GM19372 (cell line): ENCODE measurements around the gene ERAL1.
"Not testable (repeated sequence)": the region's sequence is repeated elsewhere in the genome, so short reads cannot be mapped to it uniquely, and the experiment has no call there.

ENCODE experiments used
- ATAC-seq: cut with Tn5 transposase; IDR thresholded peaks from one replicate; pipeline ENCODE4 v1.9.1; 2021; ENCODE audit warnings: mild to moderate bottlenecking, low read depth, moderate library complexity; ENCODE audit not compliant: unreplicated experiment

Gene ERAL1

DNA sequence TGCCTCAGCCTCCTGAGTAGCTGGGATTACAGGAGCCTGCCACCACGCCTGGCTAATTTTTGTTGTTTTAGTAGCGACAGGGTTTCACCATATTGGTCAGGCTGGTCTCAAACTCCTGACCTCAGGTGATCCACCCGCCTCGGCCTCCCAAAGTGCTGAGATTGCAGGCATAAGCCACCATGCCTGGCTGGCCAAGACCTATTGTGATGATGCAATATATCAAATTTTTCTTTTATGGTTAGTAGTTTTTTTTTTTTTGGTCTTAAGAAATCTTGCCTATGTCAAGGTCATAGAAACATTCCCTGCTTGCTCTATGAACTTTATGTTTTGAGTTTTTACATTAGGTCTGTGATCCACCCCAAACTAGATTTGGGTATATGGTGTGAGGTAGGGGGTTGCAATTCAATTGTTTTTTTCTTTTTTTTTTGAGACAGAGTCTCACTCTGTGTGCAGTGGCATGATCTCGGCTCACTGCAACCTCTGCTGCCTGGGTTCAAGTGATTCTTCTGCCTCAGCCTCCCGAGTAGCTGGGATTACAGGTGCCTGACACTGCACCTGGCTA is 22.4 kb downstream of the ERAL1 start:
- ATAC-seq: not testable (repeated sequence)

DNA sequence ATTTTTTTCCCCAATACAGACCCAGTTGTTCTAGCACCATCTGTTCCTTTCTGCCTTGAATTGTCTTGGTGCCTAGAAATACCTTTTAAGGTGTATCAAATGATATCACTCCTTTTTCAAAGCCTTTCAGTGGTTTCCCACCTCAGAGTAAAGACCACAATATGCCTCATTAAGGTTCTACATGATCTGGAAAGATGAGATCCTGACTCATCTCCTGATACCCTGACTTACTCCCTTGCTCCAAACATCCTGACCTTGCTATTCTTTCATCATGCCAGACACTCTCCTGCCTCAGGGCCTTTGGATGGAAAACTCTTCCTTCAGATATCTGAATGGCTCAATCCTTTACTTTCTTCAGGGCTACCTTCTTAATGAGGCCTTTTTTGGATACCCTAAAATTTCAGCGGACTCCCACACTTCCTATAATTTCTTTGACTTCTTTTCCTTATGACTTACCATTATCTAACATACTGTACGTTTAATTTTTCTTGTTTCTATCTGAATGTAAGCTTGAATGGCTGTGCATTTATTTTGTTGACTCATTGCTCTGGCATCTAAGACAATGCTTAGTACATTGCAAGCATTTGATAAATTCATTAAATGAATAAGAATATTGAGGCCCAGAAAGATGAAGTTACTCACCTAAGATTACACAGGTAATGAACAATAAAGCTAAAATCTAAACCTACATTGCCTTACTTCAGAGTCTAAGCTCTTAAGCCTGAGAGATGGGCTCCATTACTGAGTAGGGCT is 23.5 kb downstream of the ERAL1 start:
- no peak for ATAC-seq

DNA sequence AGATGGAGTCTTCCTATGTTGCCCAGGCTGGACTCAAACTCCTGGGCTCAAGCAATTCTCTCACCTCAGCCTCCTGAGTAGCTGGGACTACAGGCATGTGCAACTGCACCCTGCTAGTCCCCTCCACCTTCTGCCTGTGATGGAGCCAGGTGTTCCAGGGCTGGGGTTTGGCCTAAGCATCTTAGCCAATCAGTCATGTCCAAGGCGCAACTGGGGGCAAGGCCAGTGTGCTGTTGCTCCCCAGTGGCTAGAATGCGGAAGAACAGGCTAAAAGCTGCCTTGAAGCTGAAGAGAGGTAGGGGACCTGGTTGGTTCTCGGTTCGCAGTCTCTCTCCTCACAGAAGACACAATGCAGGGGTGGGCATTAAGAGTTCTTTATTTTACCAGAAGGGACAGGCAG is 24.2 kb downstream of the ERAL1 start:
- ATAC-seq: no peak

DNA sequence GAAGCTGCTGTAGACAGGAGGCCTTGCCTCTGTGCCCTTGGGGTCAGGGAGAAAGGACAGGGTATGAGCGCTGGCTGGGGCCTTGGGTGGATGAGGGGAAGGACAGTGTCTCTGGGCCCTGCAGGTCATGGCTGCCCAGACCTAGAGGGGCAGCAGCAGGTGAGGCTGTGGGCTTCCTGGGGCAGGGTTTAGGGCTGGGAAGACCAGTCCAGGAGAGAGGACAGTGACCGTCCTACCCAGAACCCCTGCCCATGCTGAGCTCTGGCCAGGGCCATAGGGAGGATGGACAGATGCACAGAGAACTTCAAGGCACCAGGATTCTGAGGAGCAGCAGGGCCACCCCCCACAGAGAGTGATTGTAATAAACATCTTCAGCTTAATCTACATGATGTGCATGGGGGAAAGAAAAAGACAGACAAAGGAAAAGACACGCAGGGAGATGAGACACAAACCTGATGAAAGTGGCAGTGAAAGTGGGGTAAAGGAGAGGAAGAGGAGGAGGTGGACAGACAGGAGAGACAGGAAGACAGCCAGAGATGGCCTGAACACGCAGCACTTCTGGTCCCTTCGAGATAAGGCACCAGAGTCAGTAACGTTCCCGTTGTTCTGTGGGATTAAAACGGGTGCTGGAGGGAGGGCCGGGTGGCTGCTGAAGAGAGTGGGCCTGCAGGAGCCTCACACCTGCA is 25.2 kb downstream of the ERAL1 start:
- ATAC-seq: no peak

DNA sequence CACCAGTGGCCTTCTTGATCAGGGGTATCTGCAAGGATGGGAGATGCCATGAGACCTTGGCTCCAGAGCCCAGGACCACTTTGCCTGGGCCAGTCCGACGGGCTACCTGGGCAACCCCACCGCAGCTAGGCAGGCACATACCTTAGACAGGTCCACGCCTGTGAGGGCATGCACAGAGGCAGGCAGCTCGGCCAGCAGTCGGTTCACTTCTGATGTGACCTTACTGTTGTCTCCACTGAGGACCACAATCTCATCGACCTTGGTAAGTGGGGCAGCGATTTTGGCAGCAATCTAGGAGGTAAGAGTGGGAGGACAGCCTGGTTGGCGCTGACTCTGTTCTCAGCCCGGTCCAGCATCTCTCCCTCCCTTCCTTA is 25.7 kb downstream of the ERAL1 start:
- ATAC-seq: no peak

DNA sequence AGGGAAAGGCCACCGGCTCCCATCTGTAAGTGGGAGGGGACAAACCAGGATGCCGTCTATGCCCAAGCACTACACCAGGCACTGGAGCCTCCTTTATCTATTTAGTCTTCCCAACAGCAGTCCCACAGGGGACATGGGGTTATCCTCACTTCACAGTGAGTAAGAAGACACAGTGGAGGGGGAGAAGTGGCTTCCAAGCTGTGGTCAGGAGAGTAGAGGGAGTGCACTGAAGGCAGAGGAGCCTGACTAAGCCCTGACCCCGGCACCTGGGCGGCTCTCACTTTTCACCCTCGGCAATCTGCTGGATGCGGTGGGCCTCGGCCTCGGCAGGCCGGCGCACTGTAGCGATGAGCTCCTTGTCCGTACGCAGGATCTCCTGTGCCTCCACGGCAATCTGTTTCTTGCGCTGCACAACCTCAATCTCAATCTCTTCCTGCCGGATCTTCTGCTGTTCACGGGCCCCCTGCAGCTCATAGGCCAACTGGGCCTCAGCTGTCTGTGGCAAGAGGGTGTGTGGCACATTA is 26.8 kb downstream of the ERAL1 start:
- no peak for ATAC-seq

DNA sequence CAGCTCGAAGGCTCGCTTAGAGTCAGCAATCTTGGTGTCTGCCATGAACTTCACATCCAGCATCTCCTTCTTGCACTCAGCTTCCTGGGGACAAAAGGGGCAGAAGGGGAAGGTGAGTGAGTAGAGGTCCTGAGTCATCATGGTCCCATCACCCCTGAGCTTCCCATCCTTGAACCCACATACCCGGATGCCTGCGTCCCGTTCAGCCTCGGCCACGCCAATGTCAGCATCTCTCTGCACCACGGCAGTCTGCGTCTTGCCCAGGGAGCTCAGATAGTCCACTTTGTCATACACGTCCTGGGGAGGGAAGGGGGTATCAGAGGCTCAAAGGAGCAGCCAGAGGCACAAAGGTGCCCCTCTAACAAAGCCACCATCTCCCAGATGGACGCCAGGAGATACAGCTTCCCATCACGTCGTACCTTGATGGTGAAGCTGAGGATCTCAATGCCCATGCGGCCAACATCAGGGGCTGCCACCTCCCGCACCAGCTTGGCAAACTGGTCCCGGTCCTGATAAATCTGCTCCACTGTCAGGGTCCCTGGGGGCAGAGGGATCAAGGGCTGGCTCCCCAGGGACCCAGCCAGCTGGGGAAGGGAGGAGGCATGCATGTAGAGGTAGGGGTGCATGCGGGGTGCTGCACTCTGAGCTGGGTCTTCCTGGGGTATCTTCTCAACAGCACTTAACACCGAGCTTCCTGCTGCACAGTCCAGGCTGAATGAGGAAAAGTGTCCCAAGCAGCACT is 27.5 kb downstream of the ERAL1 start:
- ATAC-seq: no peak

DNA sequence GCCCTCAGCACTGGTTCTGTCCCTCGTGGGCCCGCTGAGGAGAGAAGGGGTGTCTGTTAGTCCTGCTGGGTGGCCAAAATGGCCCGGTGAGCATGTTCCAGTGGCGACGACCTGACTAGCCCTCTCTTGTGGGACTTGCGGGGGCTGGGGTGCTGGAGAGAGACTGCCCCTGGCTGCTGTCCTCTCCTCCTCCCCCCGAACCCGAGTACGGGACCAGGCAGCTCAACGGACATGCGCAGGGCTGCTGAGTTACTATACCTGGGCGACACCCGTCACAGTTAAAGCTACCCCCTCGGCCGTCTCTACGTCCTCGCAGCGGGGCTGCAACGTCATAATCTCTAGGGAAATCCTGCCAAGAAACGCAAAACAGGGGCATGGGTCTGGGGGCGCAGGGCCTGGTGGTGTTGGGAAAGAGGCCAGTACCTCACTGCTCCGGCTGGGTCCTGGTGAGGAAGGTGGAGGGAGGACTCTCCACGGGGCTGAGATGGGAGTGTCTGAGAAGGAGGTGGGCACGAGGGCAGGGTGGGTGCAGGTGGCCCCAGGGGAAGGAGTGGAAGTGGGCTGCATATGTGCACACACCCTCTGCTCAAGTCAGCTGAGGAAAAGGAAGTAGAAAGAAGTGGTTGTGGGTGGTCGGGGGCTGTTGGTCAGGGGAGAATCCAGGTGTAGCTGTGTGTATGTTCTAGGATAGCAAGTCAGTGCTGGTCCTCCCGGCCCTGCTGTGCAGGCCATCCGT is 29.3 kb downstream of the ERAL1 start:
- ATAC-seq: no peak

DNA sequence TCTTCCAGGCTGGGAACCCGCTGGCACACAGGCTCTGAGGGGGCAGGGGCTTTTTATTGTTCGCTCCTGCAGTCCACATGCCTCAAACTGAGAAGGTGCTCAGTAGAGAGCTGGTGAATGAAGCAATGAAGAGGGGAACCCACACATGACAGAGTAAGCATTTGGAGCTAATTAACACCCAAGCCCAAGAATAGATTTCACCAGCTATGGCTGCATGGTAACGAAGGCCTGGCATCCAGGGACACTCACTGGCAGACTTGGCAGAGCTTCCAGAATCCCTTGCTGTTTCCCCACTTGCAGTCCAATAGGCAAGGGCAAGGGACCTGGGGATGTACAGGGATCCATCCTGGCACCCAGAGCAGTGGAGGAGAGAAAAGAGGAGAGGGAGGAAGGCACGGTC is 30.5 kb downstream of the ERAL1 start:
- no peak for ATAC-seq

DNA sequence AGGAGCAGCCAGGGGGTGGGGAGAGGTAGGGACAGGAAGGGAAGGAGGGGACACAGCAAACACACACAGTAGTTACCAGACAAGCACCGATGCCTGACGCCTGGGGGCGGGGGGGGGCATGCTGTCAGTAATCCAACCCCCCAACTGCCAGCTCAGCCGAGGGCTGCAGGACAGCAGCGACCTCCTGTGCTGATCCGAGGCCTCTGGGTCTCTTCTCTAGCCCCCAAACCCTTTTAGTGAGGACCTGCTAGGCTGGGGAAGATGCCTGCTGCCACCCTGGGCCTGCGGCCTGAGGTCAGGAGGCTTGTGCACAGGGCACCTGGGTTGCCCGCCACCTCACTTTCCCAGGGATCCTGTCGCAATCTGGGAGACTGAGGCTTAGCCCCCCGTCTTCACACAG is 31.1 kb downstream of the ERAL1 start:
- ATAC-seq: no peak

DNA sequence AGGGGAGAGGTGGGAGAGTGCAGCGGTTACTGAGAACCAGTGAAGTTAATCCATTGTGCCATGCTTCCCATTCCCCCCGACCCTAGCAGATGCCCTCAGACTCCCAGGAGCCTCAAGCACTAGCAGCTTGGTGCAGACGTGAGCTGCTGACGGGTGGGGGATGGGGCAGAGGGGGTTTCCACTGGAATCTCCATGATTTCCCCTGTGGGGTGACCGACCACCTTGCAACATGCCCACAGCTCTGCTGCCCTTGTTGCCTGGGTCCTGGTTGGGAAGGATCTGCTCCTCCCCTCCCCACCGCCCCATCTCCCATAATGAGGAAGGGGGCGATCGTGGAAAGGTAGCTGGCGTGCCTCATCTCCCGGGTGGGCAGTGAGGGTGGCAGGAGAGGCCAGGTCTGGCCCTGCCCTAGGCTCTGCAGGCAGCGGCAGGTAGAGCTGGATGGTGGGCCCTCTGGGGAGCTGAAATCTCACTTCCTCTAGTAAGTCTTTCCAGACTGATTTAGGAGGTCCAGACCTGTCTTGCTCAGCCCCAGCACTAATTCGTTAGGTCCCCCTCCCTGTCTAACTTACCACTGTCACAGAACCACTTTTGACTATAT is 33.2 kb downstream of the ERAL1 start:
- ATAC-seq: no peak

DNA sequence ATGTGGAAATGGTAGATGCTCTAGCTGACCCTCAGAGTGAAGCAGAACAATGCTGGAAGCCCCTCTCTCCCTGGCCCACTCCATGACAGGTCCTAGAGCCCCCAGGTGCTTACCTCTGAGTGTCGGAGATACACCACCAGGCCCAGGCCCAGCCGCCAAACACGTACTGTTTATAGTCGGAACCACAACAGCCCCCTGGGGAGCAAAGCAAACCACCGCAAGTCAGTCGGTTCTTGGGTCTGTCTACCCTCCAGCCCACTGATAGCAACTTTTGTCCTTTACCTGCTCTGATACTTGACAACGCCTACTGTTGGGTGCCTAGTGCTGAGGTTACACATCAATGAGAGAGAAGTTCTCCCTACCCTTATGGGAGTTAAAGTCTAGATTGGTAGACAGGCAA is 34.0 kb downstream of the ERAL1 start:
- ATAC-seq: no peak

DNA sequence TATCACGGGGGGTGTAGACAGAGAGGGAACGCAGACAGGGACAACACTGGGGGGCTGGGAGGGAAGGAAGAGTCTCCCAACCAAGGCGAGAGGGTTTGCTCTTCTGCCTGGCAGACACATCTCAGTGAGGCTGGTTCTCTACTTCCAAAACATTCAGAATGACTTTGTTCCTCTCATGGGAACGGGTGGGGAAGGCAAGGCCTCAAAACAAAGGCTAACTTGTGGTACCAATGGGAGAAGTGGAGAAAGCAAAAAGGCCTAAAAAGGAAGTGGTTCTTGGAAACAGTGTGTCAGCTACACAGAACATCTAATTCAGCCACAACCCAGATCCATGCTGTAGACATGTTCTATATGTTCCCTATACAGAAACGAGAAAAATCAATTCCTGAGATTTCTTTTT is 35.2 kb downstream of the ERAL1 start:
- no peak for ATAC-seq

DNA sequence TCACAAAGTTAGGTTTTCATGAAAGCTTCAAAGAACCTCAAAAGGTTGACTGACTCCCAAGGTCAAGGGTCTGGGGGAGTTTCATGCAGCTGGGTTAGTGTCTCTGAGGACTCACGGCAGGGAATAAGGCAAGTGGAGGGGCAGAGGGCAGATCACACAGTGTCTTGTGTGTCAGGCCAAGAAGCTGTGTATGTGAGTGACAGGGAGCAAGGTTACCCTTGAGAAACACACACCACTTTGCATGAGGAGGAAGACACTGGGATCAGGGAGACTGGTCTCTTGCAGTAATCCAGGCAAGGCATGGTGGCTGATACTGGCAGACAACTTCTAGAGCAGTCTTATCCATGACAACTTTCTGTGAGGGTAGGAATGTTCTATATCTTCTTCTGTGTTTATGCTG is 36.4 kb downstream of the ERAL1 start:
- no peak for ATAC-seq

DNA sequence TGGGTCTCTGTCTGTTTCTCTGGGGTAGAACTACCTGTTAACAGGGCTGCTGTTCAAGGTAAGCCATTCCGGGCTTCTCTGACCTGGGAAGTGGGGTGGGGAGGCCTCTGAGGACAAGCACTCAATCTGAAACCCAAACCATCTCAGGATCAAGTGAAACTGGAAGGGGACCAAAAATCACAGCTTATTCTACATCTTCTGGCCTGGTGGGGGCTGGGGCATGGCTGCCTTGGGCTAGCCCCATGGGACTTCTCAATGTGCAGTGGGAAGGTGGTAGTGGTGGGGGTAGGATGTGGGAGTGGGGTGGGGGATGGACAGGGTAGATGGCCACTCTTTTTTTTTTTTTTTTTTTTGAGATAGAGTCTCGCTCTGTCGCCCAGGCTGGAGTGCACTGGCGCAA is 37.2 kb downstream of the ERAL1 start:
- ATAC-seq: no peak

DNA sequence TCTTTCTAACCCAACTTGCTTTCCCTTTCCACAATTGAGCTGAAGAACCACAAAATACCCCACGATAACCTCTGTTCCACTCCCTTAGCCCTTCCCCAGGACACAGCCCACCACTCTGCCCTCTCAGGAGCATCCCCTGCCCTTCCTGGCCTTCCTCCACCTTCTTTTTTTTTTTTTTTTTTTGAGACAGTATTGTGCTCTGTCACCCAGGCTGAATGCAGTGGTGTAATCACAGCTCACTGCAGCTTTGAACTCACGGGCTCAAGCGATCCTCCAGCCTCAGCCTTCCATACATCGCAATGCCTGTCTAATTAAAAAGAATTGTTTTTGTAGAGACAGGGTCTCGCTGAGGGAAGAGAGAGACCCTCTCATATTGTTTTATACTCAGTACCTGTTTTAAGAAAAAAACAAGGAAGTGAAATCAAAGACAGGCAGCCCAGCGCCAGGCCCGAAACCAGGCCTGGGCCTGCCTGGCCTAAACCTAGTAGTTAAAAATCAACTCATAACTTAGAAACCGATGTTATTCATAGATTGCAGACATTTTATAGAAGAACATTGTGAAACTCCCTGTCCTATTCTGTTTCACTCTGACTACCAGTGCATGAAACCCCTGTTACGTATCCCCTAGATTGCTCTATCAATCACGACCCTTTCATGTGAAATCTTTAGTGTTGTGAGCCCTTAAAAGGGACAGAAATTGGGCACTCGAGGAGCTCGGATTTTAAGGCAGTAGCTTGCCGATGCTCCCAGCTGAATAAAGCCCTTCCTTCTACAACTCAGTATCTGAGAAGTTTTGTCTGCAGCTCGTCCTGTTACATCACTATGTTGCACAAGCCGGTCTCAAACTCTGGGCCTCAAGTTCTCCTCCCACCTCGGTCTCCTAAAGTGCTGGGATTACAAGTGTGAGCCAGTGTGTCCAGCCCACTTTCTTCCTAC is 38.7 kb downstream of the ERAL1 start:
- ATAC-seq: not testable (repeated sequence)

DNA sequence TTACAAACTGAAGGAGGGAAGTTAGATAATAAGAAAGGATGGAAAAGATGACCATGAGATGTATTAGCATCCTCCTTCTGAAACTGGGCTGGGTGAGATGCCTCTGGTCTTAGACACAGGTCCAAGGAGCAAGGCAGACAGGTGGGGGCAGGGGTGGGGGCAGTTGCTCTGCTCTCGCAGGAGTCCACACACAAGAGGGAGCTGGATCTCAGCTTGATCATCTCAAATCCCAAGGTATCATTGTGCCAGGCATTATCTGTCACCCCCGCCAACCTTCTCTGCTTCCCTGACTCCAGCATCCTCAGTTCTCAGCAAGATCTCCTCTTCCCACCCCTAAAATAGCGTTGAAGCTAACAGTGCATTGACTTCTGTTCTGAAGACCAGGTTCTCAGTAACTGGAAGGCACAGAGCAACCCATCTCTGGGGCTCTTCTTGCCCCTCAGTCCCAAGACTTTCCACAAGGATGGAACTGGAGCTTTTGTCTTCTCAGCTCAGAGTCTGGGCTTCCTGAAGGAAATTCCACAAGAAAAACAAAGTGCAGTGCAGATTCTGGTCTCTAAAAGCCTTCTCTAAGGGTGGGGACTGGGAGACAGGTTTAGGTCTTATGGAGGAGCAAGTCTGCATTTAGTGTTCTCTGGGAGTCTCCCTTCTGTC is 41.1 kb downstream of the ERAL1 start:
- no peak for ATAC-seq

DNA sequence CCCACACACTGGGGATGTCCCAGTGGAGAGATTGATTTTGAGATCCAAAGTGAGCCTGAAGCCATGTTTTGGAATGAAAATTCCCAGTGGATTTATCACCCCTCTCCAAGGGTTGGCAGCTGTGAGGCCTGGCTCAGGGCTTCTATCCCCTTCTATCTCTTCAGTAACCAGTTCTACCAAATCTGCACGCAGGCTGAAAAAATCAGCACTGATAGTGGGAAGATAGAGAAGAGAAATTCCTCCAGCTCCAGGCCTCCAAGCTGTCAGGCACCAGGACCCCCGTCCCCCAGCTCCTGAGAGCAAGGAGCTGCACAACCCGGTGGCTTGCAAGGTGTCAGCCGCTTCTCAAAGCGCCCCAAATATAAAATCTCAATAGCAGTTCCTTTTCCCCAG is 41.7 kb downstream of the ERAL1 start:
- no peak for ATAC-seq
